Fibroblast of pulmonary artery (primary cell): ENCODE measurements around the gene ANO6.
A peak's percentile ranks its signal among the peaks of the same experiment; 100 is the strongest.

Source experiments
- DNase-seq: peaks from one replicate; pipeline ENCODE4 v3.0.0-alpha.2; 2010; ENCODE audit warnings: low read depth
- H3K4me3 ChIP-seq: replicated peaks from 2 replicates; pipeline ENCODE4 v1.5.1; 2011; ENCODE audit warnings: low read depth, mild to moderate bottlenecking, control low read depth, low read length, moderate library complexity
- TF ChIP-seq, protein P1 (sequence below): IDR thresholded peaks from 2 replicates; pipeline ENCODE4 v1.5.1; 2011; ENCODE audit warnings: mild to moderate bottlenecking, control low read depth, low read length, inconsistent platforms; ENCODE audit errors: missing control alignments

The ANO6 gene

DNA sequence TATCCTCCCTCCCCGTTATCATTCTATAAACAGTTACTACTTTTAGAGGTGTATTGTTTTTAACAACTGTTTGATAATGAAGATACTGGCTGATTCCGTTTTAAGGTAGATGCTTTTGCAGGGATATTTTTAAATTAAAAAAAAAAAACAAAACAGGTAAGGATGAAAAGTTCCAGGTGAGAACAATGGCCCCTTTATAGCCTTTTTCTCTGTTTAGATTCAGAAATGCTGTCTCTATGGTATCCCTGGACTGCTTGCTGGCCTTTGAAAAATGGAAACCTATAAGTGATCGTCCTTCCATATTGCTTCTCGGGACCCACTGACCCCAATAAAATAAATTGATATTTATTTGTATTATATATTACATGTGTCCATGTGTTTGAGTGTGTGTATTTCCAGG lies 23.2 kb upstream of the ANO6 start:
- TF ChIP-seq, protein P1, sequence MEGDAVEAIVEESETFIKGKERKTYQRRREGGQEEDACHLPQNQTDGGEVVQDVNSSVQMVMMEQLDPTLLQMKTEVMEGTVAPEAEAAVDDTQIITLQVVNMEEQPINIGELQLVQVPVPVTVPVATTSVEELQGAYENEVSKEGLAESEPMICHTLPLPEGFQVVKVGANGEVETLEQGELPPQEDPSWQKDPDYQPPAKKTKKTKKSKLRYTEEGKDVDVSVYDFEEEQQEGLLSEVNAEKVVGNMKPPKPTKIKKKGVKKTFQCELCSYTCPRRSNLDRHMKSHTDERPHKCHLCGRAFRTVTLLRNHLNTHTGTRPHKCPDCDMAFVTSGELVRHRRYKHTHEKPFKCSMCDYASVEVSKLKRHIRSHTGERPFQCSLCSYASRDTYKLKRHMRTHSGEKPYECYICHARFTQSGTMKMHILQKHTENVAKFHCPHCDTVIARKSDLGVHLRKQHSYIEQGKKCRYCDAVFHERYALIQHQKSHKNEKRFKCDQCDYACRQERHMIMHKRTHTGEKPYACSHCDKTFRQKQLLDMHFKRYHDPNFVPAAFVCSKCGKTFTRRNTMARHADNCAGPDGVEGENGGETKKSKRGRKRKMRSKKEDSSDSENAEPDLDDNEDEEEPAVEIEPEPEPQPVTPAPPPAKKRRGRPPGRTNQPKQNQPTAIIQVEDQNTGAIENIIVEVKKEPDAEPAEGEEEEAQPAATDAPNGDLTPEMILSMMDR, result no peak
- DNase-seq, result no peak

DNA sequence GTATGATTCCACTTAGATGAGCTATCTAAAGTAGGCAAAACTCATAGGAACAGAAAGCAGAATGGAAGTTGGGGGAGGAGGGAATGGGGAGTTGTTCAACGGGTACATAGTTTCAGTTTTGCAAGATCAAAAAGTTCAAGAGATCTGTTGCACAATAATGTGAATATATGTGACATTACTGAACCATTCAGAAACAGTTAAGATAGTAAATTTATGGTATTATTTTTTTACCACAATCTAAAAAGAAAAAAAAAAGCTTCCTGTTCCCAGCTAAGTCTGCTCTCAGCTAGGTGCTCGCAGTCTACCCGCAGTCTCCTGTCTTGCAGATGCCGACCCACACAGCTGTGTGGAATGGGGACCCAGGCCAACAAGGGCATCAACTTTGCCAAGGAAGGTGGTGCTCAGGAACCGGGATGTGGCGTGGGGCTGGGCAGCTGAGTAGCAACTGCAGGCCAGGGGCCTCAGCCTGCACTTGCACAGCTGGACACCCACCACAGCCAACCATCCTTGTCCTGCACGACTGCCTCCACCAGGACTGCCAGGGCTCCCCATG lies 15.3 kb upstream of the ANO6 start:
- TF ChIP-seq, protein P1, result no peak
- no peak overlapping the region for H3K4me3 ChIP-seq
- peak; percentile 36 for DNase-seq

More for the DNA sequence above, 23.2 kb upstream of the ANO6 start:
- no peak overlapping the region for H3K4me3 ChIP-seq

DNA sequence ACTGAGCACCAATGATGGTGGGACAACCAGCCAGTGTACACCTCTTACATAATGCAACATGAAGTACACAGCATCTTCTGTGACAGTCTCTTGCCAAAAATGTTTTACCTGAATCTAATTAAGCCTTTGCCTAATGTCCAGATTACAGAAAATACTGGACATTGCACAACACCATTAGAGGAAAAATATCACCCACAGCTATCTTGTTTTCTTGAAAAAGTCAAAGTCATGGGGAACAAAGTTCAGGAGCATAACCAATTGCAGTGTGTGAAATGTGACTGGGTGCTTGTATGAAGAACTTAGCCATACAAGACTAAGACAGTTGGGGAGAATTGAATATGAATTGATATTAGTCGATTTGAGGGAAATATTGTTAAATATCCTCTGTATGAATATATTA lies 12.1 kb upstream of the ANO6 start:
- no peak overlapping the region for H3K4me3 ChIP-seq
- DNase-seq, result no peak
- TF ChIP-seq, protein P1, result no peak

DNA sequence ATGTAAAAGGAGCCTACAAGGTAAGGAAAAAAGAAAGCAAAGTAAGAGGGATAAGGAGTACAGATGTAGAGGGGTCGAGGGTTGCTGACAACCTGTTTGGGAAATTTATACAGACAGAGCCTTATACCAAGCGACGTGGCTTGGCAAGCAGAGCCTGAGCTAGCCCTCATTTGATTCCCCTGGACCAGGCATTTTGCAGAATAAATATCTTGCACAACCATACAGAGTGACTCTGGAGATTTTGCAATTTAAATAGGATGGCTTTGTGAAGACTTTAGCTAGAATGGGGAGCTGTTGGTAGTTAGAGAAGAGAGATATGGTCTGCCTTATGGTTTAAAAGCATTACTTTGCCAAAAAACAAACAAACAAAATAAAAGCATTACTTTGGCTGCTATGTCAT lies 11.1 kb upstream of the ANO6 start:
- TF ChIP-seq, protein P1, result no peak
- no peak for DNase-seq
- no peak overlapping the region for H3K4me3 ChIP-seq

DNA sequence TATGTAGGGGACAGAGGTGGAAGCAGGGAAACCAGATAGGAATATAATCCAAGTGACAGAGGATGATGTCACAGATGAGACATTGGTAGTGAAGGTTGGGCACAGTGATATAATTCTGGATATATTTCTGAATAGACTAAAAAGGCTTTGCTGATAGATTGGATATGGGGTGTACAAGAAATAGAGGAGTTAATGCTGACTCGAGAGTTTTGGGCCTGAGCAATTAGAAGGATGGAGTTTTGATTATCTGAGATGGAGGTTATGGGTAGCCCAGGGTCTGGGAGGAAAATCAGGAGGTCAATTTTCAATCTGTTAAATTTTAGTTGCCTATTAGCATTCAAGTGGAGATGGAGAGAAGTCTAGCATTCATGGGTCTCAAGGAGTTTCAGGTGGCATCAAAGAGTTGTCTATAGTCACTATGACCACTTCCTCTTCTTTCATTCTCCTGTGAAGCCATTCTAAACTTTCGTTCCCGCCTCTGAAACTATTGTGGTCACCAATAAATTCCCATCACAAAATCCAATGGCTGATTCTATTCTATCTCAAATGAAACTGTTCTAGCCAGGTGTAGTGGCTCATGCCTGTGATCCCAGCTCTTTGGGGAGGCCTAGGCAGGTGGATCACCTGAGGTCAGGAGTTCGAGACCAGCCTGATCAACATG lies 10.6 kb upstream of the ANO6 start:
- H3K4me3 ChIP-seq, result no peak overlapping the region
- TF ChIP-seq, protein P1, result no peak
- no peak for DNase-seq

DNA sequence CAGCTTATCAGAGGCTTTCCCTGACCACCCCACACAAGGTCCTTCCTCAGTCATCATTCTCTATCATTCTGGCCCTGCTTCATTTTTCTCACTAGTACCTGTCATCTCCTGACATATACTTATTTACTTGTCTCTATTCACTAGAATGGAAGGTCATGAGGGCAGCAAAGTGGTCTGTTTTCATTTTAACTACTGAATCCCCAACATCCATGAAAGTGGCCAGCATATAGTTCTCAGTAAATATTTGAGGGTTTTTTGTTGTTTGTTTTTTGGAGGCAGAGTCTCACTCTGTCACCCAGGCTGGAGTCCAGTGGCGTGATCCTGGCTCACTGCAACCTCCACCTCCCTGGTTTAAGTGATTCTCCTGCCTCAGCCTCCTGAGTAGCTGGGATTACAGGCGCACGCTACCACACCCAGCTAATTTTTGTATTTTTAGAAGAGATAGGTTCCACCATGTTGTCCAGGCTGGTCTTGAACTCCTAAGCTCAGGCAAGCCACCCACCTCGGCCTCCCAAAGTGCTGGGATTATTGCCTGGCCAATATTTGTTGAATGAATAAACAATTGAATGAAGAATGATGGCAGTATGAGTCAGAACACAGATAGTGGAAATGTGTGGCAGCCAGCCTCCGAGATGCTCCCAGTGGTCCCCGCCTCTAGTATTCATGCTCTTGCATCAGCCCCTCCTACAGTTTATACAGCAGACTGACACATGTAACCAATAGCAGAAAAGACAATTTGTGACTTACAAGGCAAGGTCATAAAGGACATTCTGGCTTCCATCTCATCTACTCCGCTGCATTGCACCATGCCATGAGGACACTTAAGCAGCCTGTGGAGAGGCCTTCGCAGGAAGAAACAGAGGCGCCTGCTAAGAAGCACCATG lies 7.0 kb upstream of the ANO6 start:
- peak; percentile 63 for DNase-seq
- H3K4me3 ChIP-seq, result no peak overlapping the region

More for the DNA sequence above, 7.0 kb upstream of the ANO6 start:
- TF ChIP-seq, protein P1, result no peak
